AG09309 (cell line): ENCODE measurements around the gene SERPINA3.
"Not testable (repeated sequence)": the region's sequence is repeated elsewhere in the genome, so short reads cannot be mapped to it uniquely, and the experiment has no call there.

Source experiments
- DNase-seq: peaks from one replicate; pipeline ENCODE4 v3.0.0-alpha.2; 2010; ENCODE audit warnings: low read depth
- H3K4me3 ChIP-seq: 2 replicates; pipeline ENCODE4 v1.5.1; 2011; ENCODE audit warnings: mild to moderate bottlenecking, low read depth, low read length, moderate library complexity; ENCODE audit not compliant: control insufficient read depth
- CTCF ChIP-seq: IDR thresholded peaks from 2 replicates; pipeline ENCODE4 v1.5.1; 2011; ENCODE audit warnings: mild to moderate bottlenecking, low read depth, low read length, inconsistent platforms; ENCODE audit not compliant: insufficient read depth, control insufficient read depth; ENCODE audit errors: missing control alignments

SERPINA3 gene

GRCh38 chr14:94598816-94599655 is 13.2 kb upstream of the SERPINA3 start:
- no peak overlapping the region for H3K4me3 ChIP-seq
- DNase-seq: peak; percentile 86

GRCh38 chr14:94599656-94600004 is 12.6 kb upstream of the SERPINA3 start:
- no peak for TF ChIP-seq CTCF
- H3K4me3 ChIP-seq: no peak overlapping the region
- DNase-seq: no peak

More at GRCh38 chr14:94598816-94599655, 13.2 kb upstream of the SERPINA3 start:
- TF ChIP-seq CTCF: no peak

GRCh38 chr14:94600148-94600545 is 12.0 kb upstream of the SERPINA3 start:
- no peak for TF ChIP-seq CTCF
- no peak for DNase-seq
- no peak overlapping the region for H3K4me3 ChIP-seq

GRCh38 chr14:94601884-94602391 is 10.3 kb upstream of the SERPINA3 start:
- H3K4me3 ChIP-seq: no peak overlapping the region
- no peak for TF ChIP-seq CTCF
- peak; percentile 59 for DNase-seq

GRCh38 chr14:94602722-94603121 is 9.5 kb upstream of the SERPINA3 start:
- no peak overlapping the region for H3K4me3 ChIP-seq
- TF ChIP-seq CTCF: no peak
- DNase-seq: no peak

GRCh38 chr14:94605361-94605760 is 6.8 kb upstream of the SERPINA3 start:
- no peak for DNase-seq
- TF ChIP-seq CTCF: no peak
- H3K4me3 ChIP-seq: no peak overlapping the region

GRCh38 chr14:94608966-94609365 is 3.2 kb upstream of the SERPINA3 start:
- DNase-seq, H3K4me3 ChIP-seq: not testable (repeated sequence)
